Hepatocyte (in vitro differentiated cells): ENCODE measurements around the gene TRAPPC2.

Source experiments
- CTCF ChIP-seq: fragments of 200-600 bp; sonication (generic); IDR thresholded peaks from 2 replicates; pipeline ENCODE4 v1.5.1; 2016; ENCODE audit warnings: antibody characterized with exemption, mild to moderate bottlenecking; ENCODE audit not compliant: poor library complexity
- EZH2 ChIP-seq: fragments of 200-600 bp; sonication (generic); IDR thresholded peaks from 2 replicates; pipeline ENCODE4 v1.6.1; 2016; ENCODE audit warnings: antibody characterized with exemption, mild to moderate bottlenecking, borderline replicate concordance

GRCh38 chrX:13697455-13697854, 37.0 kb downstream of the TRAPPC2 start:
- no peak for TF ChIP-seq CTCF
- no peak for TF ChIP-seq EZH2
